Diencephalon (tissue), 1 donor: Measurements from ENCODE around the gene CALHM5. TPM values are rescaled to one million over a fixed set of nuclear protein-coding genes. Genes with fewer than 3 reads are reported as not detected.

Experiments
- total RNA-seq: library from RNA; depleted of rRNA; stranded (reverse); fragments of >200 nt; gene quantifications from one replicate; pipeline ENCODE4 v1.2.3, GENCODE V29; 2014

The CALHM5 gene, protein sequence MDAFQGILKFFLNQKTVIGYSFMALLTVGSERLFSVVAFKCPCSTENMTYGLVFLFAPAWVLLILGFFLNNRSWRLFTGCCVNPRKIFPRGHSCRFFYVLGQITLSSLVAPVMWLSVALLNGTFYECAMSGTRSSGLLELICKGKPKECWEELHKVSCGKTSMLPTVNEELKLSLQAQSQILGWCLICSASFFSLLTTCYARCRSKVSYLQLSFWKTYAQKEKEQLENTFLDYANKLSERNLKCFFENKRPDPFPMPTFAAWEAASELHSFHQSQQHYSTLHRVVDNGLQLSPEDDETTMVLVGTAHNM
- 1.2 TPM for total RNA-seq

DNA sequence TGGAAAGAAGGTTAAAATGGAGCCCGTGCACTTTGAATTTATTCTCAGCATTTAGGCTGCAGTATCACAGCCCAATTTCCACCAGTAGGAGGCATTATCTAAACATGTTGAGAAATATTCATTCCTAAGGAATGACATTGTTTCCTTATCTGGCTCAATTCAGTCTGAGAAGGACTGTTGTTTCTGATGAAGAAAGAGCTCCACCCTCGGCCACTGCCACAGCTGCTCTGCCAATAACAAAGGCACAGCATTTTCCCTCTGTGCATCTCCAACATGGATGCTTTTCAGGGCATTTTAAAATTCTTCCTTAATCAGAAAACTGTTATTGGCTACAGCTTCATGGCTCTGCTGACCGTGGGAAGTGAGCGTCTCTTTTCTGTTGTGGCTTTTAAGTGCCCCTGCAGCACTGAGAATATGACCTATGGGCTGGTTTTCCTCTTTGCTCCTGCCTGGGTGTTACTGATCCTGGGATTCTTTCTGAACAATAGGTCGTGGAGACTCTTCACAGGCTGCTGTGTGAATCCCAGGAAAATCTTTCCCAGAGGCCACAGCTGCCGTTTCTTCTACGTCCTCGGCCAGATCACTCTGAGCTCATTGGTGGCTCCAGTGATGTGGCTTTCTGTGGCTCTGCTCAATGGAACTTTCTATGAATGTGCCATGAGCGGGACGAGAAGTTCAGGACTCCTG, at the start of gene CALHM5:
CALHM5 (plus strand) TSS at position 216 of the 687 bp plus-strand sequence; CDS start at position 274, 58 bp downstream.

DNA sequence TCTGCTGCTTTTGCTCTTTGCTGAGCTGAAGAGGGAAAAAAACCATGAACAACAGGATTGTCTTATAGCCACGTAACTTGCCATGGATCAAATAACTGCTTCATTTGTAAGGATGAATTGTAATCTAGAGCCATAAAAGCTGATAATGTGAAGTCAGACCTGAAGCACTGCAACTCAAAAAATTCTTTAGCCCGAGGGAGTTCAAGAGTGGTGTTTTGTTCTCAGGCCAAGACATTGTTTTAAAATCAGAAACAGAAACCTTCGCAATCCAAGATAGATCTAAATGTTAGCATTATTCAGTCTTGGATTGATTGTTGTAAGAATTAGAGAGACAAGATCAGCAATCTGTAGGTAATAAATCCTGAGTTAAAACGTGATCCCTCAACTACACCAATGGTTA, 34.2 kb downstream of the CALHM5 start, which contains the start of gene TRAPPC3L:
TRAPPC3L (minus strand) TSS at position 34 of the 400 bp plus-strand sequence. CDS start 170 bp downstream, outside the sequence.

DNA sequence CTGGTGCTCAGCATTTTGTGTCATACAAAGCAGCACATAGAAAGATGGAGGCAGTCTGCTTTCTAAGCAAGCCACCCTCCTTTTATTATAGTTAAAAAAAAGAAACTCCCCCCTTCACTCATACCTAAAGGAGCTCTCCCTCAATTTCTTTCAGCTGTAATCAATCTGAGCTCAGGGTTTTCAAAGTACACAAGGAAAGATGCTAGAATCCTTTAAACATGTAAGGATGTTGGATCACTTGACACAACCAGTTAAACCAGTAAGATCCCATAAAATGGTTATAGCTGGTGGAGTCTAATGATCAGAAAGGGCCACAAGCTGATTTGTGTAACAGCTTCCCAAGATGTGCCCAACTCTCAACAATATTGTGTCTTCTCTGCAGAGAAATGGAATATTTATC, 42.0 kb downstream of the CALHM5 start, which contains the start of gene CALHM4:
CALHM4 (plus strand) TSS at position 301 of the 400 bp plus-strand sequence; CDS start at position 344, 43 bp downstream.

DNA sequence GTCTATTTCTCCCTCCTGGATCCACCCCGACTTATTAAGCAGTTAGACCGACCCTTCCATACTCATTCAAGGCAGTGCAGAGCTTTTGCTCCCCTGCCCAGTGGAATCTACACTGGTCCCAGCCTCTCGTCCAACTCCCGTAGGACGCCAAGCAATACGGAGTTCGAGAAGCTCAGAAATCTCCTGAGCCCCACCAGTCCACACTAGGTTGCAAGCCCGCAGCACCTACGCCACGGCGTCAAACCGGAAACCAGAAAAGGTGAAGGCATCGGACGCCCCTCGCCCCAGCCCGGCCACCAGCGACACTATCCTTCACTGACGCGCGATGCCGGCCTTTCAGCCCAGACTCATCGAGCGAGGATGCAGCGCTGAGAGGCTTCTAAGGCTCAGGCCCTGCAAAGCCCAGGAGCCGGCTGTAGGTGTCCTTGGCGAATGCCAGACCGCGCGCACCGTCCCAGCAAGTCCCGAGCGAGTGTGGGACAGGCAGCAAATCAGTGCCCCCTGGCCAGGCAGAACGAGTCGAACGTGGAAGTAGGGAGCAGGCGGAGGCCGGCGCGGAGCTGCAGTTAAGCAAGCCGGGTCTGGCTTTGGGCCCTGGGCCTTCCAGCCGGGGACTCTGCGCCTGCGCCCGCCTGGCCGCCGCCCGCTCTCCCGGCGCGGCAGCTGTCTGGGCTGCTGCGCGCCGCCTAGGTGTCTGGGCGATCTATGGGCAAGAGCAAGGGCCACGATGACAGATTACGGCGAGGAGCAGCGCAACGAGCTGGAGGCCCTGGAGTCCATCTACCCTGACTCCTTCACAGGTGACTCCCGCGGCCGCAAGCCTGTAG, 59.6 kb downstream of the CALHM5 start, which contains the start of gene RWDD1:
RWDD1 (plus strand) TSS at position 649 of the 827 bp plus-strand sequence; CDS start at position 728, 79 bp downstream.

Other genes starting within 250 kb of the CALHM5 start
- 176 TPM for gene TSPYL1, start 231.7 kb upstream of the CALHM5 start, total RNA-seq
- gene DSE, start 140.7 kb upstream of the CALHM5 start, total RNA-seq = 20.1 TPM
- gene CALHM6, start 50.3 kb upstream of the CALHM5 start, total RNA-seq = 8.5 TPM
- 0.69 TPM for gene TRAPPC3L, start 34.0 kb downstream of the CALHM5 start, total RNA-seq
- gene CALHM4, start 42.1 kb downstream of the CALHM5 start, total RNA-seq = 0.46 TPM
- gene RWDD1, start 59.9 kb downstream of the CALHM5 start, total RNA-seq = 47.7 TPM
- 16.1 TPM for gene RSPH4A, start 104.8 kb downstream of the CALHM5 start, total RNA-seq
- 34.8 TPM for gene ZUP1, start 157.1 kb downstream of the CALHM5 start, total RNA-seq
- 35.3 TPM for gene KPNA5, start 169.6 kb downstream of the CALHM5 start, total RNA-seq